ENCODE data around the gene ATN1.

The ATN1 gene

GRCh38 chr12:6923003-6923732 lies 4.6 kb upstream of the ATN1 start:
- in situ Hi-C loops (cut with MboI; ENCODE audit: low pct_unique_long_range_greater_than_20kb, low sequenced_read_pairs): no loop called here

DNA sequence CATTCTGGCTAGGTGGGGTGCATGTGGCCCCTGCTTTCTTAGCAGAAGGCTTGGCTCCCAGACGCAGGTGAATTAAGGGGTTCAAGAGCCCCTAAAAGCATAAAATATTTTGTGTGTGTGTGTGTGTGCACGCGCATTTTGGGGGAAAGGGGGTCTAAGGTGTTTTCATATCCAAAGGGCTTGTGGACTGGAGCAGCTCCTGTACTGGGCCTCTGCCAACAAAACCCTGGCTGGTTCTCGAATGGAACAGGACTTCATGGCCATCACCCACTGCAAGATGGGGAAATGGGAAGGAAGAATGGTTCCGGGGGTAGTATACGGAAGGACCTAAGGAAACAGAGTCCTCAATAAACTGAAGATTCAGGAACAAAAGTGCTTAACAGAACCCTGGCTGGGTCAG lies 3.9 kb upstream of the ATN1 start:
- in situ Hi-C loops (cut with MboI; ENCODE audit: low pct_unique_long_range_greater_than_20kb, low sequenced_read_pairs): no loop called here
- DNase-seq: no peak

More at GRCh38 chr12:6923003-6923732, 4.6 kb upstream of the ATN1 start:
- no peak for DNase-seq

- in situ Hi-C loops (cut with MboI; ENCODE audit: low pct_unique_long_range_greater_than_20kb, low sequenced_read_pairs): no loop called here
- DNase-seq: no peak
Measured at GRCh38 chr12:6925239-6925539, 2.6 kb upstream of the ATN1 start.

GRCh38 chr12:6925540-6926279 lies 2.0 kb upstream of the ATN1 start:
- no peak for DNase-seq
- in situ Hi-C loops (cut with MboI; ENCODE audit: low pct_unique_long_range_greater_than_20kb, low sequenced_read_pairs): no loop called here

GRCh38 chr12:6928022-6928702 lies 403 bp downstream of the ATN1 start:
- no peak for DNase-seq
- in situ Hi-C loops (cut with MboI; ENCODE audit: low pct_unique_long_range_greater_than_20kb, low sequenced_read_pairs): no loop called here

GRCh38 chr12:6928703-6929407 lies 1.1 kb downstream of the ATN1 start:
- in situ Hi-C loops (cut with MboI; ENCODE audit: low pct_unique_long_range_greater_than_20kb, low sequenced_read_pairs): no loop called here

DNA sequence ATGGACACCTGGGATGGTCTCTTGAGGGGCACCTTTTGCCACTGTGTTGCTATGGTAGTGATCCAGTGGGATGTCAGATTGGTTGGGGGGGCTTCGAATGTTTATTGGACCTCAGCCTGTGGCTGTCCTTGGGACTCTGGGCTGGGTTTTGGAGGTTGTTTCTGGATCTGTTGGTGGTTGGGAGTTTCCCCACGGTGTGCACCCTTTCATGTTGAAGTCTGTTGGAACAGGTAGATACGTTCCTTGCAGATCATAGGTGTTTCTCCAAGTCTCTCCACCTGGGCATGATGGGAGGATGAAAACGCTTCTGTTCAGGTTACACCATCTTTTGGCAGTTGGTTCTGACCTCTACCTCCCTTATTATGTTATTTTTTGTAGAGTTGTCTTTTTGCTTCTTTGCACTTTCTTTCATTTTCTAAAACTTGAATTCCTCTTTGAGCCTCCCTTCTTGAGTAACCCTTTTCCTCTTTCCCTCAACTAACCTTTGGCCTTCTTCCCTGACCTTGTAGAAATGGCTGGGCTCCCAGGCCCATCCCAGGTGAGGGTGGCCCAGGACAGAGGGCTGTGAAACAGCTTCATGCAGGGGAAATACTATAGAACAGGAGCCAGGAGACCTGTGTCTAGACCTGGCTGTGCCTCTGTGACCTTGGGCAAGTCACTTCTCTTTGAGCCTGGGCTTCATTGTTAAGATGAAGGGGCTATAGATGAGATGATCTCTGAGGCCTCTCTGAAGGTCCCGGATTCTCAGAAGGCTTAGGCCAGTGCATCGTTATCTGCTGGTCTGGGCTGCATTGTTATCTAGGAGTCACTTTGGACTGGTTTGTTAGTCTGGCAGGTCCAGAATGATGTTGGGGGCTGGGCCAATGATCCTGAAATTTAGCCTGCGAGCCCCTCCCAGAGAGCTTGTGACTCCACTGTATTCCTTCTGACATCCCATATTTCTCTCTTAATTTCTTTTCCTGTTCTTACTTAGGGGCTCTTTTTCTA lies 2.0 kb downstream of the ATN1 start:
- DNase-seq: no peak
- in situ Hi-C loops (cut with MboI; ENCODE audit: low pct_unique_long_range_greater_than_20kb, low sequenced_read_pairs): no loop called here

More at GRCh38 chr12:6928703-6929407, 1.1 kb downstream of the ATN1 start:
- no peak for DNase-seq

DNA sequence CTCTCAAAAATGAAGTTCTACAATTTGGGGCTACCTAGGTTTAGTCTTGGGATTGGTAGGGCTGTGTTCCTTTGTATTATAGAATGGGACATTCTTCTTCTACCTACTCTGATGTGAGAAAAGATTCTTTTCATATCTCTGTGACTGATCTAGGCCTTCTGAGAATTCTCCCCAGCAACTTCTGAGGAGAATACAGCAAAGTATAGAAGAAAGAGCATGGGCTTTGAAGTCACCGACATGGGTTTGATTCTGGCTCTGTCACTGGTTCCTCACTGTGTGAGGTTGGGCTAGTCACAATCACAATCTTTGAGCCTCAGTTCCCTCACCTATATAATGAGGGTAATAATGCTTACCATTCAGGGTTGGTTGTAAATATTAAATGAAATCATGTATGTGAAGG lies 5.0 kb downstream of the ATN1 start:
- no peak for DNase-seq
- in situ Hi-C loops (cut with MboI; ENCODE audit: low pct_unique_long_range_greater_than_20kb, low sequenced_read_pairs): no loop called here

GRCh38 chr12:6934110-6934509 lies 6.4 kb downstream of the ATN1 start:
- DNase-seq: no peak
- in situ Hi-C loops (cut with MboI; ENCODE audit: low pct_unique_long_range_greater_than_20kb, low sequenced_read_pairs): no loop called here

GRCh38 chr12:6935371-6936193 lies 7.8 kb downstream of the ATN1 start:
- no peak for DNase-seq
- in situ Hi-C loops (cut with MboI; ENCODE audit: low pct_unique_long_range_greater_than_20kb, low sequenced_read_pairs): no loop called here

- in situ Hi-C loops (cut with MboI; ENCODE audit: low pct_unique_long_range_greater_than_20kb, low sequenced_read_pairs): no loop called here
Measured at GRCh38 chr12:6936194-6936635, 8.5 kb downstream of the ATN1 start.

DNA sequence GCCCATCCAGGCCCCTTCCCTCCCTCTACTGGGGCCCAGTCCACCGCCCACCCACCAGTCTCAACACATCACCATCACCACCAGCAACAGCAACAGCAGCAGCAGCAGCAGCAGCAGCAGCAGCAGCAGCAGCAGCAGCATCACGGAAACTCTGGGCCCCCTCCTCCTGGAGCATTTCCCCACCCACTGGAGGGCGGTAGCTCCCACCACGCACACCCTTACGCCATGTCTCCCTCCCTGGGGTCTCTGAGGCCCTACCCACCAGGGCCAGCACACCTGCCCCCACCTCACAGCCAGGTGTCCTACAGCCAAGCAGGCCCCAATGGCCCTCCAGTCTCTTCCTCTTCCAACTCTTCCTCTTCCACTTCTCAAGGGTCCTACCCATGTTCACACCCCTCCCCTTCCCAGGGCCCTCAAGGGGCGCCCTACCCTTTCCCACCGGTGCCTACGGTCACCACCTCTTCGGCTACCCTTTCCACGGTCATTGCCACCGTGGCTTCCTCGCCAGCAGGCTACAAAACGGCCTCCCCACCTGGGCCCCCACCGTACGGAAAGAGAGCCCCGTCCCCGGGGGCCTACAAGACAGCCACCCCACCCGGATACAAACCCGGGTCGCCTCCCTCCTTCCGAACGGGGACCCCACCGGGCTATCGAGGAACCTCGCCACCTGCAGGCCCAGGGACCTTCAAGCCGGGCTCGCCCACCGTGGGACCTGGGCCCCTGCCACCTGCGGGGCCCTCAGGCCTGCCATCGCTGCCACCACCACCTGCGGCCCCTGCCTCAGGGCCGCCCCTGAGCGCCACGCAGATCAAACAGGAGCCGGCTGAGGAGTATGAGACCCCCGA lies 9.1 kb downstream of the ATN1 start:
- in situ Hi-C loops (cut with MboI; ENCODE audit: low pct_unique_long_range_greater_than_20kb, low sequenced_read_pairs): no loop called here
- no peak for DNase-seq

More at GRCh38 chr12:6936194-6936635, 8.5 kb downstream of the ATN1 start:
- DNase-seq: no peak

DNA sequence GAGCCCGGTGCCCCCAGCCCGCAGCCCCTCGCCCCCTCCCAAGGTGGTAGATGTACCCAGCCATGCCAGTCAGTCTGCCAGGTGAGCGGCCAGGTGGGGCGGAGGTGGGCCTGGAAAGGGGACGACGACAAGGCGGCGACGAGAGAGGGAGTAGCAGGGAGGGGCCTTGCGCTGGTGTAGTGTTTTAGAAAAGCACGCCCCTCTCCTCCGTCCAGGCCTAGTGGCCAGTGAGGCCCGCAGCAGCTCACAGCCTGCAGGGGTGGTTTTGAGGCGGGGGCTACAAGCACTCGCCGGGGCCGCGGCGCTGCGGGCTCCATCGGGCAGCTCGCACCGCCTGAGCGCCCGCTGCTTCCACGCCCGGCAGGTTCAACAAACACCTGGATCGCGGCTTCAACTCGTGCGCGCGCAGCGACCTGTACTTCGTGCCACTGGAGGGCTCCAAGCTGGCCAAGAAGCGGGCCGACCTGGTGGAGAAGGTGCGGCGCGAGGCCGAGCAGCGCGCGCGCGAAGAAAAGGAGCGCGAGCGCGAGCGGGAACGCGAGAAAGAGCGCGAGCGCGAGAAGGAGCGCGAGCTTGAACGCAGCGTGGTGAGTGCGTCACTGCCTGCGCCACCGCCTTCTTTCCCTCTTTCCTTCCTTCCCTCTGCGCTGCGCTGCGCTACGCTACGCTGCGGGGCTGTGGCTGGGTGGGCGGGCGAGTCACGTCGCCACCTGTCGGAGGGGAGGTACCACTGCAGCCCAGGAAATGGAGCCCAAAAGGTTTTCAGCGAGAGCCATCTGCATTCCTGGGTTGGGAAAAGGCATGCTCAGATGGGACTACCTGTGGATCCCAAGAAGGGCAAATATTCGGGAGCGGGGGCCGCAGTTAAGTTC lies 10.0 kb downstream of the ATN1 start:
- peak; percentile 96 for DNase-seq
- in situ Hi-C loops (cut with MboI; ENCODE audit: low pct_unique_long_range_greater_than_20kb, low sequenced_read_pairs): no loop called here

DNA sequence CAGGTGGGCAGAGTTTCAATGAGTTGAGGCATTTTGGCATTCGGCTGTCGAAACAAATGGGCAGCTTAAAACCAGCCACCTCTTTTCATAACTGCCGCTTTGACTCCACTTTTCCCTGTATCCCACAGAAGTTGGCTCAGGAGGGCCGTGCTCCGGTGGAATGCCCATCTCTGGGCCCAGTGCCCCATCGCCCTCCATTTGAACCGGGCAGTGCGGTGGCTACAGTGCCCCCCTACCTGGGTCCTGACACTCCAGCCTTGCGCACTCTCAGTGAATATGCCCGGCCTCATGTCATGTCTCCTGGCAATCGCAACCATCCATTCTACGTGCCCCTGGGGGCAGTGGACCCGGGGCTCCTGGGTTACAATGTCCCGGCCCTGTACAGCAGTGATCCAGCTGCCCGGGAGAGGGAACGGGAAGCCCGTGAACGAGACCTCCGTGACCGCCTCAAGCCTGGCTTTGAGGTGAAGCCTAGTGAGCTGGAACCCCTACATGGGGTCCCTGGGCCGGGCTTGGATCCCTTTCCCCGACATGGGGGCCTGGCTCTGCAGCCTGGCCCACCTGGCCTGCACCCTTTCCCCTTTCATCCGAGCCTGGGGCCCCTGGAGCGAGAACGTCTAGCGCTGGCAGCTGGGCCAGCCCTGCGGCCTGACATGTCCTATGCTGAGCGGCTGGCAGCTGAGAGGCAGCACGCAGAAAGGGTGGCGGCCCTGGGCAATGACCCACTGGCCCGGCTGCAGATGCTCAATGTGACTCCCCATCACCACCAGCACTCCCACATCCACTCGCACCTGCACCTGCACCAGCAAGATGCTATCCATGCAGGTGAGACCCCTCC lies 10.8 kb downstream of the ATN1 start:
- in situ Hi-C loops (cut with MboI; ENCODE audit: low pct_unique_long_range_greater_than_20kb, low sequenced_read_pairs): no loop called here
- DNase-seq: no peak

DNA sequence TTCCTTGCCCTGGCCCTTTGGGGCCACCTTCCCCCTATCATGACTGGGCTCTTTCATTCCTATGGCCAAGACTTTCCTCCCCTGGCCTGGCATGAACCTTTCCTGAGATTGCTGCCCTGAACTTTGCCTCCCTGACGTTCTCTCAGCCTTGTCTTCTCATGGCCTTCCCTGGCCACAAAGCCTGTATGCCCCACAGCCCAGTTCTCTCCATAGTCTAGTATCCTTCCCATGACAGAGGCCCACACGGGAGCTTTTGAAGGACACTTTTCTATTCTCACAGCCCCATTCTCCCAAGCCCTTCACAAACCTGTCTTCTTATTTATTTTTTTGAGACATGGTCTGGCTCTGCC lies 11.4 kb downstream of the ATN1 start:
- DNase-seq: no peak
- in situ Hi-C loops (cut with MboI; ENCODE audit: low pct_unique_long_range_greater_than_20kb, low sequenced_read_pairs): no loop called here
